SK-N-SH treated with all-trans-retinoic acid at 6 μM for 48 hours (cell line): Measurements from ENCODE around the gene SEC23B.

ENCODE experiments used
- ATAC-seq: fragments of 200-7000 bp; cut with Tn5 transposase; 3 replicates; pipeline ENCODE4 v1.9.1; 2020; ENCODE audit warnings: mild to moderate bottlenecking, moderate library complexity
- ARNTL ChIP-seq: fragments of 450-650 bp; formaldehyde crosslinking; IDR thresholded peaks from 2 replicates; pipeline ENCODE4 v1.5.0; 2020; ENCODE audit warnings: low read depth, mild to moderate bottlenecking, moderate library complexity, borderline replicate concordance
- BACH2 ChIP-seq: fragments of 250-450 bp; sonication (Bioruptor Pico); IDR thresholded peaks from 2 replicates; pipeline ENCODE4 v1.9.0; 2021; ENCODE audit warnings: mild to moderate bottlenecking, borderline replicate concordance
- CSDC2 ChIP-seq: fragments of 250-450 bp; sonication (Bioruptor Pico); IDR thresholded peaks from 2 replicates; pipeline ENCODE4 v1.5.0; 2020; ENCODE audit warnings: mild to moderate bottlenecking, moderate library complexity
- CSRNP3 ChIP-seq: fragments of 250-450 bp; sonication (Bioruptor Pico); IDR thresholded peaks from 2 replicates; pipeline ENCODE4 v1.5.1; 2021; ENCODE audit warnings: mild to moderate bottlenecking, moderate library complexity
- ESRRG ChIP-seq: fragments of 250-450 bp; sonication (Bioruptor Pico); IDR thresholded peaks from 2 replicates; pipeline ENCODE4 v1.6.1; 2021; ENCODE audit warnings: mild to moderate bottlenecking
- GLIS3 ChIP-seq: fragments of 250-450 bp; sonication (Bioruptor Pico); IDR thresholded peaks from 2 replicates; pipeline ENCODE4 v1.5.0; 2020; ENCODE audit warnings: mild to moderate bottlenecking, moderate library complexity
- OSR1 ChIP-seq: fragments of 250-450 bp; sonication (Bioruptor Pico); IDR thresholded peaks from 2 replicates; pipeline ENCODE4 v1.8.0; 2022; ENCODE audit warnings: moderate library complexity, mild to moderate bottlenecking, inconsistent platforms
- POU6F1 ChIP-seq: fragments of 250-450 bp; sonication (Bioruptor Pico); IDR thresholded peaks from 2 replicates; pipeline ENCODE4 v1.8.0; 2021; ENCODE audit warnings: low read depth, mild to moderate bottlenecking, moderate library complexity, borderline replicate concordance
- RARB ChIP-seq: fragments of 250-450 bp; sonication (Bioruptor Pico); IDR thresholded peaks from 2 replicates; pipeline ENCODE4 v1.8.0; 2021; ENCODE audit warnings: mild to moderate bottlenecking, moderate library complexity
- SNAI2 ChIP-seq: fragments of 250-450 bp; sonication (Bioruptor Pico); IDR thresholded peaks from 2 replicates; pipeline ENCODE4 v1.5.0; 2020; ENCODE audit warnings: mild to moderate bottlenecking, moderate library complexity
- TCF4 ChIP-seq: fragments of 250-450 bp; sonication (Bioruptor Pico); IDR thresholded peaks from 2 replicates; pipeline ENCODE4 v1.8.0; 2021; ENCODE audit warnings: mild to moderate bottlenecking, moderate library complexity, borderline replicate concordance
- TOX ChIP-seq: fragments of 250-450 bp; sonication (Bioruptor Pico); IDR thresholded peaks from 2 replicates; pipeline ENCODE4 v1.8.0; 2021; ENCODE audit warnings: mild to moderate bottlenecking, moderate library complexity, borderline replicate concordance
- ZFP3 ChIP-seq: fragments of 250-450 bp; sonication (Bioruptor Pico); IDR thresholded peaks from 2 replicates; pipeline ENCODE4 v1.5.0; 2020; ENCODE audit warnings: mild to moderate bottlenecking, moderate library complexity
- ZFP30 ChIP-seq: fragments of 450-650 bp; formaldehyde crosslinking; IDR thresholded peaks from 2 replicates; pipeline ENCODE4 v1.5.0; 2022; ENCODE audit warnings: mild to moderate bottlenecking, moderate library complexity
- ZNF565 ChIP-seq: fragments of 450-650 bp; formaldehyde crosslinking; conservative IDR thresholded peaks from 2 replicates; pipeline ENCODE4 v1.5.0; 2020; ENCODE audit warnings: low read depth, mild to moderate bottlenecking, moderate library complexity
- ZNF70 ChIP-seq: fragments of 450-650 bp; formaldehyde crosslinking; IDR thresholded peaks from 2 replicates; pipeline ENCODE4 v1.5.0; 2020; ENCODE audit warnings: mild to moderate bottlenecking, moderate library complexity
- ZNF8 ChIP-seq: fragments of 450-650 bp; formaldehyde crosslinking; IDR thresholded peaks from 2 replicates; pipeline ENCODE4 v1.5.0; 2020; ENCODE audit warnings: mild to moderate bottlenecking, moderate library complexity
- TF ChIP-seq, protein P1 (sequence below): fragments of 250-450 bp; sonication (Bioruptor Pico); IDR thresholded peaks from 2 replicates; pipeline ENCODE4 v1.5.0; 2020; ENCODE audit warnings: mild to moderate bottlenecking, moderate library complexity
- TF ChIP-seq, protein P2 (sequence below): fragments of 250-450 bp; sonication (Bioruptor Pico); IDR thresholded peaks from 2 replicates; pipeline ENCODE4 v1.8.0; 2020; ENCODE audit warnings: mild to moderate bottlenecking, moderate library complexity, borderline replicate concordance

Gene SEC23B

DNA sequence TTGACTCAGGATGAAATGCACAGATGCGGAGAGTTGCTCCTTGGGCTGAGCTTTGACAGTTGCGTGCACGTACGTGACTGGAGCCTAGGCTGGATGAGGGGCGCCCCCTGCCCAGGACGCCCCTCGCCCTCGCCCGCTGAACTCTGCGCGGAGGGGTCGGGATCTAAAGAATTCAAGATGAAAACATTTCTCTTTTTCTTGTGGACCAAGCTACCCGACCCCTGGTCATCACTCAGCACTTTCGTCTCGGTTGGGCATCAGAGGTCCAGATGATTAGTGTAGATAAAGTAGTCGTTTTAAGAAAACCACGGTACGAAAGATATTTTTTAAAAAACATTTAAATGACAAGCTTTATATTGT lies 80.8 kb downstream of the SEC23B start:
- ATAC-seq: peak; percentile 12; the same call in 2 of the 3 replicates
- TF ChIP-seq ZNF8: no peak
- no peak for TF ChIP-seq RARB (CRISPR knock-in tag)
- TF ChIP-seq GLIS3 (CRISPR knock-in tag): no peak
- no peak for TF ChIP-seq CSDC2
- no peak for TF ChIP-seq CSRNP3 (CRISPR knock-in tag)
- no peak for TF ChIP-seq BACH2
- TF ChIP-seq ZFP30 (CRISPR knock-in tag): no peak
- no peak for TF ChIP-seq ESRRG
- TF ChIP-seq ARNTL (CRISPR knock-in tag): no peak

DNA sequence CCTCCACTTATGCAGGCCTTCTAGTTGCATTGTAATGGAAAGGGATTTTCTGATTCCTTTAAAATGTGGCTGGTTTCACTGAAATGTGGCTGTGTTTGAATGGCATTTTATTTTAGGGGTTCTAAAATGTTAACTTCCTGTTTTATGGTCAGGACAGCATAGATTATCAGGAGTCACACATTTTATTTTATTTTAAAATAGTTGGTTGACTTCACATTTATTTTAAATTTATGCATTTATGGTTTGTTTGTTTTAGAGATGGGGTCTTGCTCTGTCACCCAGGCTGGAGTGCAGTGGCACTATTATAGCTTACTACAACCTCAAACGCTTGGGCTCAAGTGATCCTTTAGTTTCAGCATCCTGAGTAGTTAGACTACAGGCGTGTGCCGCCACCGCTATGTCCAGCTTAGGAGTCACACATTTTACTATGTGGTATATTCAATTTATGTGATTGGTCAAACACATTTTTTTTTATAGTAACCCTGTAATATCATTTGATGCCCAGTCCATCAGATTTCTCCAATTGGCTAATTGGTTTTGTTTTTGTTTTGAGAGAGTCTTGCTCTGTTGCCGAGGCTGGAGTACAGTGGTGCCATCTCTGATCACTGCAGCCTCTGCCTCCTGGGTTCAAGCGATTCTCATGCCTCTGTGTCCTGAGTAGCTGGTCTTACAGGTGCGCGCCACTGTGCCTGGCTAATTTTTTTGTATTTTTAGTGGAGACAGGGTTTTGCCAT lies 82.4 kb downstream of the SEC23B start:
- TF ChIP-seq OSR1 (no peak), CSRNP3 (CRISPR knock-in tag) (no peak), SNAI2 (CRISPR knock-in tag) (no peak), POU6F1 (CRISPR knock-in tag) (no peak), GLIS3 (CRISPR knock-in tag) (no peak), ZNF565 (no peak), ARNTL (CRISPR knock-in tag) (no peak), TCF4 (CRISPR knock-in tag) (no peak), ZNF70 (no peak), TOX (CRISPR knock-in tag) (no peak)
- TF ChIP-seq, protein P1, sequence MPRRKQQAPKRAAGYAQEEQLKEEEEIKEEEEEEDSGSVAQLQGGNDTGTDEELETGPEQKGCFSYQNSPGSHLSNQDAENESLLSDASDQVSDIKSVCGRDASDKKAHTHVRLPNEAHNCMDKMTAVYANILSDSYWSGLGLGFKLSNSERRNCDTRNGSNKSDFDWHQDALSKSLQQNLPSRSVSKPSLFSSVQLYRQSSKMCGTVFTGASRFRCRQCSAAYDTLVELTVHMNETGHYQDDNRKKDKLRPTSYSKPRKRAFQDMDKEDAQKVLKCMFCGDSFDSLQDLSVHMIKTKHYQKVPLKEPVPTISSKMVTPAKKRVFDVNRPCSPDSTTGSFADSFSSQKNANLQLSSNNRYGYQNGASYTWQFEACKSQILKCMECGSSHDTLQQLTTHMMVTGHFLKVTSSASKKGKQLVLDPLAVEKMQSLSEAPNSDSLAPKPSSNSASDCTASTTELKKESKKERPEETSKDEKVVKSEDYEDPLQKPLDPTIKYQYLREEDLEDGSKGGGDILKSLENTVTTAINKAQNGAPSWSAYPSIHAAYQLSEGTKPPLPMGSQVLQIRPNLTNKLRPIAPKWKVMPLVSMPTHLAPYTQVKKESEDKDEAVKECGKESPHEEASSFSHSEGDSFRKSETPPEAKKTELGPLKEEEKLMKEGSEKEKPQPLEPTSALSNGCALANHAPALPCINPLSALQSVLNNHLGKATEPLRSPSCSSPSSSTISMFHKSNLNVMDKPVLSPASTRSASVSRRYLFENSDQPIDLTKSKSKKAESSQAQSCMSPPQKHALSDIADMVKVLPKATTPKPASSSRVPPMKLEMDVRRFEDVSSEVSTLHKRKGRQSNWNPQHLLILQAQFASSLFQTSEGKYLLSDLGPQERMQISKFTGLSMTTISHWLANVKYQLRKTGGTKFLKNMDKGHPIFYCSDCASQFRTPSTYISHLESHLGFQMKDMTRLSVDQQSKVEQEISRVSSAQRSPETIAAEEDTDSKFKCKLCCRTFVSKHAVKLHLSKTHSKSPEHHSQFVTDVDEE (CRISPR knock-in tag): no peak
- TF ChIP-seq, protein P2, sequence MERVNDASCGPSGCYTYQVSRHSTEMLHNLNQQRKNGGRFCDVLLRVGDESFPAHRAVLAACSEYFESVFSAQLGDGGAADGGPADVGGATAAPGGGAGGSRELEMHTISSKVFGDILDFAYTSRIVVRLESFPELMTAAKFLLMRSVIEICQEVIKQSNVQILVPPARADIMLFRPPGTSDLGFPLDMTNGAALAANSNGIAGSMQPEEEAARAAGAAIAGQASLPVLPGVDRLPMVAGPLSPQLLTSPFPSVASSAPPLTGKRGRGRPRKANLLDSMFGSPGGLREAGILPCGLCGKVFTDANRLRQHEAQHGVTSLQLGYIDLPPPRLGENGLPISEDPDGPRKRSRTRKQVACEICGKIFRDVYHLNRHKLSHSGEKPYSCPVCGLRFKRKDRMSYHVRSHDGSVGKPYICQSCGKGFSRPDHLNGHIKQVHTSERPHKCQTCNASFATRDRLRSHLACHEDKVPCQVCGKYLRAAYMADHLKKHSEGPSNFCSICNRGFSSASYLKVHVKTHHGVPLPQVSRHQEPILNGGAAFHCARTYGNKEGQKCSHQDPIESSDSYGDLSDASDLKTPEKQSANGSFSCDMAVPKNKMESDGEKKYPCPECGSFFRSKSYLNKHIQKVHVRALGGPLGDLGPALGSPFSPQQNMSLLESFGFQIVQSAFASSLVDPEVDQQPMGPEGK: no peak
- ATAC-seq: no peak

GRCh38 chr20:18596270-18596669 lies 88.5 kb downstream of the SEC23B start:
- ATAC-seq: no peak
- no peak for TF ChIP-seq ARNTL (CRISPR knock-in tag)
- no peak for TF ChIP-seq RARB (CRISPR knock-in tag)
- TF ChIP-seq OSR1: no peak
- TF ChIP-seq ZFP3 (CRISPR knock-in tag): no peak
- no peak for TF ChIP-seq TOX (CRISPR knock-in tag)

DNA sequence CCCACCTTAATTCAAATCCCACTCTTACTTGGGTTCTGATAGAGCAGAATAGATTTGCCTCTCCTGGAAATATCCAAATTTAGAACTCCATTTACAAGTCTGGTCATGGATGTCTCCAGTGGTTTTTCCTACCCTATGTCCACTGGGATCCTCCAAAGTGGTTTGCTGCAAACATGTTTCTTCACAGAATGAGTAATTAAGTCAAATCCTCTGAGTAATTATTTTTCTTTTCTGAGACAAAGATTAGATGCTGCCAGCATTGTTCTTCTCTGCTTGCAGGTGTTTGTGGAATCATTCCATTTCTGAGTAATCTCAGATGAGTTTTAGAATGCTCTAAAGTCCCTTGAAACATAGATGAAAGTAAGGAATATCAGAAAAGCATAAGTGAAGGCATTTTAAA lies 102.0 kb downstream of the SEC23B start:
- TF ChIP-seq BACH2: no peak
- TF ChIP-seq, protein P1 (CRISPR knock-in tag): no peak
- TF ChIP-seq TOX (CRISPR knock-in tag): no peak
- TF ChIP-seq ZNF70: no peak
- TF ChIP-seq ARNTL (CRISPR knock-in tag): no peak
- no peak for TF ChIP-seq POU6F1 (CRISPR knock-in tag)
- no peak for TF ChIP-seq ZNF8
- no peak for TF ChIP-seq TCF4 (CRISPR knock-in tag)
- no peak for ATAC-seq
